Sigmoid colon (tissue), 7 donors: ENCODE results near the gene TPGS1. TPM values are rescaled to one million over a fixed set of nuclear protein-coding genes. Genes with fewer than 3 reads are reported as not detected.
A peak's percentile ranks its signal among the peaks of the same experiment; 100 is the strongest.
"Not testable (repeated sequence)": the region's sequence is repeated elsewhere in the genome, so short reads cannot be mapped to it uniquely, and the experiment has no call there.

Source experiments
- DNase-seq: peaks from one replicate; pipeline ENCODE4 v3.0.0-alpha.2; 2019
- H3K27ac ChIP-seq, 4 donors: fragments of 200-600 bp; sonication (generic); one replicate each; pipeline ENCODE4 v1.5.1; 2016 to 2019; ENCODE audit warnings: mild to moderate bottlenecking in 1 of 4
- H3K27me3 ChIP-seq, 3 donors: fragments of 200-600 bp; sonication (generic); one replicate each; pipeline ENCODE4 v1.5.1; 2019; ENCODE audit warnings: mild to moderate bottlenecking in 1 of 3
- H3K36me3 ChIP-seq, 4 donors: fragments of 200-600 bp; sonication (generic); one replicate each; pipeline ENCODE4 v1.5.1; 2016 to 2019
- H3K4me1 ChIP-seq, 4 donors: fragments of 200-600 bp; sonication (generic); one replicate each; pipeline ENCODE4 v1.5.1; 2017 to 2019
- H3K4me3 ChIP-seq, 4 donors: fragments of 200-600 bp; sonication (generic); one replicate each; pipeline ENCODE4 v1.5.1; 2017 to 2019; ENCODE audit warnings: mild to moderate bottlenecking in 2 of 4, moderate library complexity in 1 of 4
- H3K9me3 ChIP-seq, 4 donors: fragments of 200-600 bp in 3 of 4; sonication (generic) in 3 of 4; one replicate each; pipeline versions ENCODE4 v1.5.1 to v1.6.1; 2013 to 2019
- CTCF ChIP-seq, 4 experiments: fragments of 450-650 bp in 3 of 4; fragments of 200-600 bp in 1 of 4; IDR thresholded peaks; one replicate each; pipeline ENCODE4 v1.5.1; 2016 to 2019; ENCODE audit warnings: antibody characterized with exemption in 4 of 4, mild to moderate bottlenecking in 3 of 4, moderate library complexity in 2 of 4
- EP300 ChIP-seq, 4 donors: sonication (generic); formaldehyde crosslinking; IDR thresholded peaks; one replicate each; pipeline ENCODE4 v1.6.1; 2017; ENCODE audit warnings: antibody characterized with exemption in 4 of 4
- POLR2A ChIP-seq, 2 donors: fragments of 450-650 bp; IDR thresholded peaks; one replicate each; pipeline ENCODE4 v1.6.1; 2016; ENCODE audit warnings: antibody characterized with exemption in 2 of 2, mild to moderate bottlenecking in 2 of 2, moderate library complexity in 2 of 2
- POLR2AphosphoS5 ChIP-seq, 4 donors: sonication (generic); formaldehyde crosslinking; IDR thresholded peaks; one replicate each; pipeline ENCODE4 v1.6.1; 2017; ENCODE audit warnings: antibody characterized with exemption in 4 of 4
- WGBS, 2 donors: extraction: QIAGEN DNeasy Blood & Tissue Kit; methylation state at CpG; one replicate each; pipeline ENCODE4 v1.1.7; 2013; 5-methylcytosine and 5-hydroxymethylcytosine counted together
- intact Hi-C: fragments of 100-400 bp; cut with DNase I; formaldehyde crosslinking; loops from one replicate; pipeline ENCODE4 v1.15.1; 2023
- polyA plus RNA-seq, 3 donors: library from polyadenylated mRNA; stranded (reverse); fragments of 200-250 nt; gene quantifications; one replicate each; pipeline ENCODE4 v1.2.3, GENCODE V29; 2013
- total RNA-seq, 4 donors: library from RNA; depleted of rRNA; stranded (reverse); fragments of >200 nt; gene quantifications; one replicate each; pipeline ENCODE4 v1.1.0, GENCODE V29; 2016
- donor health status: healthy with polysubstance abuse.
- donor health status: Bipolar disorder and iron deficiency.
- donor health status: healthy.

Gene TPGS1
- total and polyA plus RNA-seq, 7 donors = 14.3 to 78.8 (median 36.3) TPM

GRCh38 chr19:478236-478903 is 28.9 kb upstream of the TPGS1 start:
- DNase-seq = no peak
- H3K4me1 ChIP-seq = peaks cover 0 to 7% (median 3%) of the 10 kb centered on the region in 4 donors
- H3K27me3 ChIP-seq = peaks cover 0 to 2% (median 0%) of the 10 kb centered on the region in 3 donors
- no peak overlapping the region for H3K27ac ChIP-seq
- no peak overlapping the region for H3K4me3 ChIP-seq
- intact Hi-C loops = no loop called here
- no peaks in the 10 kb centered on the region for H3K9me3 ChIP-seq
- 79 to 82% methylated on average over 26 of the region's 26 CpGs for WGBS, 2 donors
- TF ChIP-seq POLR2AphosphoS5 (IDR thresholded peaks at IDR 0.05) (no peak), EP300 (IDR thresholded peaks at IDR 0.05) (no peak), POLR2A (IDR thresholded peaks at IDR 0.05) (no peak), CTCF (IDR thresholded peaks at IDR 0.05) (no peak)
- H3K36me3 ChIP-seq = no peaks in the 10 kb centered on the region

- Histone ChIP-seq H3K4me3 (no peak overlapping the region), H3K36me3 (no peaks in the 10 kb centered on the region), H3K9me3 (no peaks in the 10 kb centered on the region), H3K27ac (no peak overlapping the region), H3K27me3 (peaks cover 0 to 6% (median 0%) of the 10 kb centered on the region in 3 donors), H3K4me1 (peaks cover 0 to 7% (median 3%) of the 10 kb centered on the region in 4 donors)
- no peak for DNase-seq
- intact Hi-C loops = no loop called here
- TF ChIP-seq POLR2A (IDR thresholded peaks at IDR 0.05) = no peak
- no peak for TF ChIP-seq CTCF (IDR thresholded peaks at IDR 0.05)
- no peak for TF ChIP-seq POLR2AphosphoS5 (IDR thresholded peaks at IDR 0.05)
- TF ChIP-seq EP300 (IDR thresholded peaks at IDR 0.05) = no peak
- 70% methylated on average over 14 of the region's 14 CpGs for WGBS, 2 donors
Measured at GRCh38 chr19:478976-479375, 28.3 kb upstream of the TPGS1 start.

GRCh38 chr19:480016-480855 is 27.1 kb upstream of the TPGS1 start:
- Histone ChIP-seq H3K27ac (peak overlapping the region in 2 of 4 donors; percentile 48 to 51), H3K36me3 (no peaks in the 10 kb centered on the region), H3K27me3 (peaks cover 0 to 14% (median 5%) of the 10 kb centered on the region in 3 donors), H3K4me1 (peaks cover 0 to 7% (median 3%) of the 10 kb centered on the region in 4 donors), H3K4me3 (peak overlapping the region in 2 of 4 donors; percentile 32 to 34), H3K9me3 (no peaks in the 10 kb centered on the region)
- WGBS, 2 donors = 23 to 35% methylated on average over 36 of the region's 36 CpGs
- TF ChIP-seq POLR2AphosphoS5 (IDR thresholded peaks at IDR 0.05) = peak in 3 of 4 donors; percentile 30 to 63 (median 39)
- no peak for TF ChIP-seq EP300 (IDR thresholded peaks at IDR 0.05)
- TF ChIP-seq POLR2A (IDR thresholded peaks at IDR 0.05) = no peak
- peak; percentile 56 to 69 (median 63) for TF ChIP-seq CTCF (IDR thresholded peaks at IDR 0.05)
- DNase-seq = peak; percentile 91
- intact Hi-C loops = loop anchor here (2.0 kb wide), 2 partner anchors 17 to 95 kb away; no protein-coding TSS in a partner anchor

GRCh38 chr19:481100-481499 is 26.2 kb upstream of the TPGS1 start:
- H3K36me3 ChIP-seq, H3K4me3 ChIP-seq, DNase-seq, H3K4me1 ChIP-seq, H3K9me3 ChIP-seq, H3K27ac ChIP-seq: not testable (repeated sequence)
- H3K27me3 ChIP-seq = peaks cover 0 to 23% (median 14%) of the 10 kb centered on the region in 3 donors
- intact Hi-C loops = loop anchor here (2.0 kb wide), 2 partner anchors 18 to 96 kb away; no protein-coding TSS in a partner anchor
- WGBS, 2 donors = 93 to 95% methylated on average over 3 of the region's 3 CpGs
